Activated CD8-positive, alpha-beta memory T cell treated with anti-CD3 and anti-CD28 coated beads, Interleukin-2, amount 10 ng/mL, durations not matched to agents 7 days and 5 days (primary cell): ENCODE data around the gene PRKCE. TPM values are rescaled to one million over a fixed set of nuclear protein-coding genes. Genes with fewer than 3 reads are reported as not detected.

Experiments used
- ATAC-seq: fragments of 150-1000 bp; cut with Tn5 transposase; one replicate; pipeline ENCODE4 v1.10.0; 2021; ENCODE audit warnings: moderate library complexity
- CTCF ChIA-PET: fragments of 350-600 bp; sonication (Branson Sonifier 250); formaldehyde crosslinking; loops from one replicate; lab custom pipeline; 2021; ENCODE audit warnings: antibody characterized with exemption; lab: Charles Lee
- DNase-seq: peaks from one replicate; pipeline ENCODE4 v3.0.0-alpha.2; 2020
- H3K27ac Mint-ChIP-seq: one replicate; pipeline ENCODE4 v1.8.0; 2021; ENCODE audit warnings: mild to moderate bottlenecking, mixed read lengths
- H3K27me3 Mint-ChIP-seq: one replicate; pipeline ENCODE4 v1.8.0; 2021; ENCODE audit warnings: mixed read lengths
- H3K36me3 Mint-ChIP-seq: one replicate; pipeline ENCODE4 v1.8.0; 2021; ENCODE audit warnings: mild to moderate bottlenecking, mixed read lengths
- H3K4me1 Mint-ChIP-seq: one replicate; pipeline ENCODE4 v1.8.0; 2021; ENCODE audit warnings: mixed read lengths
- H3K4me3 Mint-ChIP-seq: one replicate; pipeline ENCODE4 v1.8.0; 2021; ENCODE audit warnings: mild to moderate bottlenecking, moderate library complexity, mixed read lengths
- H3K9me3 Mint-ChIP-seq: one replicate; pipeline ENCODE4 v1.8.0; 2022; ENCODE audit warnings: low read depth, mixed read lengths
- total RNA-seq, 2 experiments: library from RNA; stranded (reverse); gene quantifications; one replicate each; pipeline ENCODE4 v1.2.3, GENCODE V29; 2021

Gene PRKCE
- 10 to 100 TPM; 16.7 to 39.2 TPM for total RNA-seq

- Mint-ChIP-seq H3K4me3 (peak within 1 kb of the TSS; percentile 90), H3K9me3 (no peaks in the 10 kb centered on the region), H3K27me3 (peaks cover 13% of the 10 kb centered on the region), H3K36me3 (peaks cover 18% of the 10 kb centered on the region), H3K27ac (peak within 1 kb of the TSS; percentile 94), H3K4me1 (peaks cover 31% of the 10 kb centered on the region)
- CTCF ChIA-PET = interaction anchor here (1.0 to 2.1 kb wide), 5 partner anchors 9 to 194 kb away, joined by 3 to 10 read pairs (median 4); no protein-coding TSS in a partner anchor
- ATAC-seq = peak; percentile 35
- DNase-seq = peak; percentile 76
Measured at GRCh38 chr2:45651415-45652089, at the start of gene PRKCE. PRKCE (plus strand) TSS chr2:45651675.

- Mint-ChIP-seq H3K4me1 (peaks cover 3% of the 10 kb centered on the region), H3K27ac (no peak overlapping the region)
Measured at GRCh38 chr2:45602624-45603023, 48.9 kb upstream of the PRKCE start.

GRCh38 chr2:45605116-45605515 is 46.4 kb upstream of the PRKCE start:
- CTCF ChIA-PET = interaction anchor here (0.7 to 0.8 kb wide), 2 partner anchors 649 to 1982 kb away, joined by 4 read pairs; no protein-coding TSS in a partner anchor
- no peak for ATAC-seq
- no peaks in the 10 kb centered on the region for H3K27me3 Mint-ChIP-seq

More at GRCh38 chr2:45602624-45603023, 48.9 kb upstream of the PRKCE start:
- no peak overlapping the region for H3K4me3 Mint-ChIP-seq
- H3K36me3 Mint-ChIP-seq = peaks cover 49% of the 10 kb centered on the region
- no peak for DNase-seq
- ATAC-seq = no peak
- no peaks in the 10 kb centered on the region for H3K9me3 Mint-ChIP-seq
- H3K27me3 Mint-ChIP-seq = no peaks in the 10 kb centered on the region
- CTCF ChIA-PET = interaction anchor here (1.3 kb wide), 1 partner anchor 17 kb away, joined by 4 read pairs; no protein-coding TSS in a partner anchor

GRCh38 chr2:45606796-45607195 is 44.7 kb upstream of the PRKCE start:
- peaks cover 21% of the 10 kb centered on the region for H3K36me3 Mint-ChIP-seq
- H3K9me3 Mint-ChIP-seq = no peaks in the 10 kb centered on the region
- CTCF ChIA-PET = interaction anchor here (1.7 kb wide), 2 partner anchors 17 to 21 kb away, joined by 4 read pairs; no protein-coding TSS in a partner anchor
- H3K27me3 Mint-ChIP-seq = no peaks in the 10 kb centered on the region
- no peak overlapping the region for H3K27ac Mint-ChIP-seq
- H3K4me3 Mint-ChIP-seq = no peak overlapping the region
- H3K4me1 Mint-ChIP-seq = peaks cover 25% of the 10 kb centered on the region
- no peak for ATAC-seq
- no peak for DNase-seq

More at GRCh38 chr2:45605116-45605515, 46.4 kb upstream of the PRKCE start:
- Mint-ChIP-seq H3K4me3 (no peak overlapping the region), H3K27ac (no peak overlapping the region), H3K4me1 (peaks cover 19% of the 10 kb centered on the region), H3K36me3 (peaks cover 32% of the 10 kb centered on the region), H3K9me3 (no peaks in the 10 kb centered on the region)
- no peak for DNase-seq

- Mint-ChIP-seq H3K4me1 (peaks cover 25% of the 10 kb centered on the region), H3K9me3 (no peaks in the 10 kb centered on the region)
- no peak for DNase-seq
Measured at GRCh38 chr2:45607701-45608100, 43.8 kb upstream of the PRKCE start.

GRCh38 chr2:45610281-45611019 is 41.0 kb upstream of the PRKCE start:
- CTCF ChIA-PET = interaction anchor here (1.0 to 2.2 kb wide), 6 partner anchors 12 to 49 kb away, joined by 3 to 9 read pairs (median 3); no protein-coding TSS in a partner anchor
- peak overlapping the region; percentile 95 for H3K4me3 Mint-ChIP-seq
- ATAC-seq = peak; percentile 76

More at GRCh38 chr2:45607701-45608100, 43.8 kb upstream of the PRKCE start:
- H3K27me3 Mint-ChIP-seq = no peaks in the 10 kb centered on the region
- H3K36me3 Mint-ChIP-seq = peaks cover 17% of the 10 kb centered on the region
- no peak overlapping the region for H3K4me3 Mint-ChIP-seq
- no peak overlapping the region for H3K27ac Mint-ChIP-seq
- CTCF ChIA-PET = interaction anchor here (0.8 to 1.7 kb wide), 2 partner anchors 18 to 20 kb away, joined by 3 to 4 read pairs; no protein-coding TSS in a partner anchor
- ATAC-seq = no peak

GRCh38 chr2:45611020-45611859 is 40.2 kb upstream of the PRKCE start, which contains the start of gene SRBD1:
SRBD1 (minus strand) TSS chr2:45611267; CDS start chr2:45605441, 5,826 bp downstream.
- H3K4me3 Mint-ChIP-seq = peak within 1 kb of the TSS; percentile 95
- peak within 1 kb of the TSS; percentile 95 for H3K27ac Mint-ChIP-seq
- H3K4me1 Mint-ChIP-seq = peaks cover 25% of the 10 kb centered on the region
- H3K36me3 Mint-ChIP-seq = no peaks in the 10 kb centered on the region
- CTCF ChIA-PET = interaction anchor here (1.0 to 2.2 kb wide), 6 partner anchors 12 to 50 kb away, joined by 3 to 9 read pairs (median 3); no protein-coding TSS in a partner anchor
- DNase-seq (peak; percentile 95), ATAC-seq (peak; percentile 93)
- no peaks in the 10 kb centered on the region for H3K9me3 Mint-ChIP-seq
- H3K27me3 Mint-ChIP-seq = no peaks in the 10 kb centered on the region

More at GRCh38 chr2:45610281-45611019, 41.0 kb upstream of the PRKCE start:
- Mint-ChIP-seq H3K27me3 (no peaks in the 10 kb centered on the region), H3K36me3 (no peaks in the 10 kb centered on the region), H3K9me3 (no peaks in the 10 kb centered on the region), H3K4me1 (peaks cover 25% of the 10 kb centered on the region), H3K27ac (peak overlapping the region; percentile 95)
- peak; percentile 69 for DNase-seq

GRCh38 chr2:45612285-45612684 is 39.2 kb upstream of the PRKCE start:
- Mint-ChIP-seq H3K27me3 (peaks cover 2% of the 10 kb centered on the region), H3K9me3 (no peaks in the 10 kb centered on the region), H3K4me3 (peak overlapping the region; percentile 95), H3K36me3 (no peaks in the 10 kb centered on the region), H3K4me1 (peaks cover 22% of the 10 kb centered on the region), H3K27ac (no peak overlapping the region)
- DNase-seq = no peak
- CTCF ChIA-PET = no interaction called here
- no peak for ATAC-seq

GRCh38 chr2:45612731-45613130 is 38.7 kb upstream of the PRKCE start:
- Mint-ChIP-seq H3K9me3 (no peaks in the 10 kb centered on the region), H3K36me3 (no peaks in the 10 kb centered on the region), H3K4me1 (peaks cover 22% of the 10 kb centered on the region), H3K27ac (no peak overlapping the region), H3K4me3 (no peak overlapping the region), H3K27me3 (peaks cover 2% of the 10 kb centered on the region)
- ATAC-seq (no peak), DNase-seq (no peak)
- CTCF ChIA-PET = no interaction called here

GRCh38 chr2:45614330-45614729 is 37.1 kb upstream of the PRKCE start:
- Mint-ChIP-seq H3K27ac (no peak overlapping the region), H3K36me3 (no peaks in the 10 kb centered on the region), H3K9me3 (no peaks in the 10 kb centered on the region), H3K4me1 (peaks cover 13% of the 10 kb centered on the region), H3K27me3 (peaks cover 2% of the 10 kb centered on the region), H3K4me3 (no peak overlapping the region)
- DNase-seq = no peak
- ATAC-seq = no peak
- CTCF ChIA-PET = no interaction called here

- ATAC-seq (no peak), DNase-seq (no peak)
- CTCF ChIA-PET = no interaction called here
- Mint-ChIP-seq H3K27ac (no peak overlapping the region), H3K4me1 (peaks cover 8% of the 10 kb centered on the region), H3K27me3 (peaks cover 6% of the 10 kb centered on the region), H3K9me3 (no peaks in the 10 kb centered on the region), H3K36me3 (no peaks in the 10 kb centered on the region), H3K4me3 (no peak overlapping the region)
Measured at GRCh38 chr2:45614871-45615415, 36.5 kb upstream of the PRKCE start.

GRCh38 chr2:45616658-45617411 is 34.6 kb upstream of the PRKCE start:
- ATAC-seq = no peak
- H3K4me3 Mint-ChIP-seq = no peak overlapping the region
- CTCF ChIA-PET = no interaction called here

More at GRCh38 chr2:45616658-45617411, 34.6 kb upstream of the PRKCE start:
- Mint-ChIP-seq H3K27ac (no peak overlapping the region), H3K36me3 (no peaks in the 10 kb centered on the region), H3K4me1 (peaks cover 1% of the 10 kb centered on the region), H3K27me3 (peaks cover 8% of the 10 kb centered on the region), H3K9me3 (no peaks in the 10 kb centered on the region)
- no peak for DNase-seq
